ENCODE measurements around the gene OPTN.
"Not testable (repeated sequence)": the region's sequence is repeated elsewhere in the genome, so short reads cannot be mapped to it uniquely, and the experiment has no call there.

OPTN gene

GRCh38 chr10:13118784-13119410 lies 18.9 kb downstream of the OPTN start:
- DNase-seq = no peak

- no peak for DNase-seq
Observed at GRCh38 chr10:13120786-13121499, 21.0 kb downstream of the OPTN start.

GRCh38 chr10:13121500-13121854 lies 21.5 kb downstream of the OPTN start:
- DNase-seq = no peak

GRCh38 chr10:13136651-13137050 lies 36.7 kb downstream of the OPTN start:
- no peak for DNase-seq

- no peak for DNase-seq
Observed at GRCh38 chr10:13139150-13139549, 39.2 kb downstream of the OPTN start.

GRCh38 chr10:13139676-13140075 lies 39.7 kb downstream of the OPTN start:
- DNase-seq = no peak

- no peak for DNase-seq
Observed at GRCh38 chr10:13140627-13141190, 40.7 kb downstream of the OPTN start.

GRCh38 chr10:13143766-13144165 lies 43.8 kb downstream of the OPTN start:
- DNase-seq = no peak

GRCh38 chr10:13144814-13145213 lies 44.9 kb downstream of the OPTN start:
- no peak for DNase-seq

GRCh38 chr10:13146379-13146778 lies 46.4 kb downstream of the OPTN start:
- DNase-seq = no peak

- DNase-seq = no peak
Observed at GRCh38 chr10:13147161-13147560, 47.2 kb downstream of the OPTN start.

GRCh38 chr10:13152296-13152695 lies 52.3 kb downstream of the OPTN start:
- DNase-seq = no peak

GRCh38 chr10:13155860-13156259 lies 55.9 kb downstream of the OPTN start:
- DNase-seq = not testable (repeated sequence)

- DNase-seq = peak; percentile 24
Observed at GRCh38 chr10:13158401-13158800, 58.4 kb downstream of the OPTN start.

- DNase-seq = peak; percentile 85
Observed at GRCh38 chr10:13160934-13161856, 61.2 kb downstream of the OPTN start, which contains the start of gene MCM10. MCM10 (plus strand) TSS chr10:13161558; CDS start chr10:13164203, 2,645 bp downstream.

- DNase-seq = no peak
Observed at GRCh38 chr10:13161857-13162271, 61.9 kb downstream of the OPTN start.

- DNase-seq = no peak
Observed at GRCh38 chr10:13163859-13164258, 63.9 kb downstream of the OPTN start.

- no peak for DNase-seq
Observed at GRCh38 chr10:13165177-13165576, 65.2 kb downstream of the OPTN start.

GRCh38 chr10:13167568-13167967 lies 67.6 kb downstream of the OPTN start:
- no peak for DNase-seq

GRCh38 chr10:13168781-13169180 lies 68.8 kb downstream of the OPTN start:
- no peak for DNase-seq

GRCh38 chr10:13173616-13174015 lies 73.7 kb downstream of the OPTN start:
- no peak for DNase-seq

- no peak for DNase-seq
Observed at GRCh38 chr10:13180788-13181187, 80.8 kb downstream of the OPTN start.

GRCh38 chr10:13182424-13182823 lies 82.5 kb downstream of the OPTN start:
- DNase-seq = no peak

All from right kidney (tissue), 1 donor.